Urinary bladder (tissue), 4 donors: ENCODE results near the gene BCL2L12. TPM values are rescaled to one million over a fixed set of nuclear protein-coding genes. Genes with fewer than 3 reads are reported as not detected.
A peak's percentile ranks its signal among the peaks of the same experiment; 100 is the strongest.

Experiments
- DNase-seq: peaks from one replicate; pipeline ENCODE4 v3.0.0-alpha.2; 2015; ENCODE audit errors: extremely low spot score
- H3K27ac ChIP-seq: one replicate; pipeline ENCODE4 v1.5.1; 2013; ENCODE audit warnings: low read depth, mild to moderate bottlenecking, moderate library complexity
- H3K36me3 ChIP-seq: one replicate; pipeline ENCODE4 v1.6.1; 2013; ENCODE audit warnings: mild to moderate bottlenecking, moderate library complexity; ENCODE audit not compliant: insufficient read depth
- H3K4me1 ChIP-seq: one replicate; pipeline ENCODE4 v1.6.1; 2013; ENCODE audit warnings: mild to moderate bottlenecking, moderate library complexity; ENCODE audit not compliant: insufficient read depth
- H3K4me3 ChIP-seq: one replicate; pipeline ENCODE4 v1.5.1; 2013; ENCODE audit warnings: low read depth, low read length
- WGBS: extraction: QIAGEN DNeasy Blood & Tissue Kit; methylation state at CpG from one replicate; pipeline ENCODE4 v1.1.7; 2013; 5-methylcytosine and 5-hydroxymethylcytosine counted together
- polyA plus RNA-seq: library from polyadenylated mRNA; stranded (reverse); fragments of 200-250 nt; gene quantifications from one replicate; pipeline ENCODE4 v1.2.3, GENCODE V29; 2013
- total RNA-seq: library from RNA; depleted of rRNA; stranded (reverse); fragments of >200 nt; gene quantifications from one replicate; pipeline ENCODE4 v1.2.3, GENCODE V29; 2014
- donor health status: healthy with polysubstance abuse.
- donor health status: healthy.

The BCL2L12 gene
- total and polyA plus RNA-seq, 2 donors, result 3.1 to 23.6 TPM

- H3K27ac ChIP-seq, result peak overlapping the region; percentile 26
- WGBS, result 6% methylated on average over 39 of the region's 39 CpGs
- no peaks in the 10 kb centered on the region for H3K4me1 ChIP-seq
- no peaks in the 10 kb centered on the region for H3K36me3 ChIP-seq
- no peak for DNase-seq
- H3K4me3 ChIP-seq, result peak overlapping the region; percentile 30
Measured at GRCh38 chr19:49690079-49690655, 24.4 kb downstream of the BCL2L12 start.

- peak within 1 kb of the TSS; percentile 30 for H3K4me3 ChIP-seq
- WGBS, result 1% methylated on average over 38 of the region's 38 CpGs
- no peaks in the 10 kb centered on the region for H3K4me1 ChIP-seq
- no peaks in the 10 kb centered on the region for H3K36me3 ChIP-seq
- peak within 1 kb of the TSS; percentile 26 for H3K27ac ChIP-seq
- peak; percentile 73 for DNase-seq
Measured at GRCh38 chr19:49690656-49691242, 25.0 kb downstream of the BCL2L12 start, which contains the start of gene CPT1C. TSS of gene CPT1C (plus strand) at chr19:49691116. CDS start at chr19:49692253, 1,137 bp downstream.

GRCh38 chr19:49691243-49692146 lies 25.8 kb downstream of the BCL2L12 start:
- peak overlapping the region; percentile 14 for H3K4me3 ChIP-seq
- 7% methylated on average over 39 of the region's 39 CpGs for WGBS
- peak; percentile 66 for DNase-seq
- H3K4me1 ChIP-seq, result no peaks in the 10 kb centered on the region
- no peak overlapping the region for H3K27ac ChIP-seq
- no peaks in the 10 kb centered on the region for H3K36me3 ChIP-seq

- Histone ChIP-seq H3K4me1 (no peaks in the 10 kb centered on the region), H3K36me3 (no peaks in the 10 kb centered on the region), H3K27ac (no peak overlapping the region), H3K4me3 (no peak overlapping the region)
- no peak for DNase-seq
- 72% methylated on average over 16 of the region's 16 CpGs for WGBS
Measured at GRCh38 chr19:49692147-49692506, 26.4 kb downstream of the BCL2L12 start.

- Histone ChIP-seq H3K4me1 (no peaks in the 10 kb centered on the region), H3K27ac (no peak overlapping the region), H3K4me3 (no peak overlapping the region), H3K36me3 (no peaks in the 10 kb centered on the region)
- 77% methylated on average over 6 of the region's 6 CpGs for WGBS
- no peak for DNase-seq
Measured at GRCh38 chr19:49696115-49696514, 30.4 kb downstream of the BCL2L12 start.

GRCh38 chr19:49696865-49697264 lies 31.1 kb downstream of the BCL2L12 start:
- Histone ChIP-seq H3K27ac (no peak overlapping the region), H3K36me3 (no peaks in the 10 kb centered on the region), H3K4me3 (no peak overlapping the region), H3K4me1 (no peaks in the 10 kb centered on the region)
- DNase-seq, result no peak
- WGBS, result 94% methylated on average over 7 of the region's 7 CpGs

- 91% methylated on average over 5 of the region's 5 CpGs for WGBS
- DNase-seq, result no peak
- H3K27ac ChIP-seq, result no peak overlapping the region
- no peaks in the 10 kb centered on the region for H3K36me3 ChIP-seq
- no peak overlapping the region for H3K4me3 ChIP-seq
- no peaks in the 10 kb centered on the region for H3K4me1 ChIP-seq
Measured at GRCh38 chr19:49699364-49699763, 33.6 kb downstream of the BCL2L12 start.

GRCh38 chr19:49700563-49700962 lies 34.8 kb downstream of the BCL2L12 start:
- WGBS, result 68% methylated on average over 11 of the region's 11 CpGs
- Histone ChIP-seq H3K4me3 (no peak overlapping the region), H3K4me1 (no peaks in the 10 kb centered on the region), H3K36me3 (no peaks in the 10 kb centered on the region), H3K27ac (no peak overlapping the region)
- DNase-seq, result no peak

- H3K4me3 ChIP-seq, result no peak overlapping the region
- WGBS, result 57% methylated on average over 40 of the region's 40 CpGs
- H3K4me1 ChIP-seq, result no peaks in the 10 kb centered on the region
- no peak for DNase-seq
- no peak overlapping the region for H3K27ac ChIP-seq
- no peaks in the 10 kb centered on the region for H3K36me3 ChIP-seq
Measured at GRCh38 chr19:49701271-49701786, 35.6 kb downstream of the BCL2L12 start.

GRCh38 chr19:49704888-49705642 lies 39.3 kb downstream of the BCL2L12 start:
- H3K27ac ChIP-seq, result no peak overlapping the region
- no peak overlapping the region for H3K4me3 ChIP-seq
- no peaks in the 10 kb centered on the region for H3K36me3 ChIP-seq
- H3K4me1 ChIP-seq, result no peaks in the 10 kb centered on the region
- WGBS, result 92% methylated on average over 22 of the region's 22 CpGs
- DNase-seq, result no peak

- H3K27ac ChIP-seq, result no peak overlapping the region
- DNase-seq, result no peak
- H3K4me3 ChIP-seq, result no peak overlapping the region
- no peaks in the 10 kb centered on the region for H3K4me1 ChIP-seq
- H3K36me3 ChIP-seq, result no peaks in the 10 kb centered on the region
- WGBS, result 91% methylated on average over 16 of the region's 16 CpGs
Measured at GRCh38 chr19:49705919-49706318, 40.2 kb downstream of the BCL2L12 start.

- H3K36me3 ChIP-seq, result no peaks in the 10 kb centered on the region
- no peak for DNase-seq
- 89% methylated on average over 20 of the region's 20 CpGs for WGBS
- no peak overlapping the region for H3K27ac ChIP-seq
- no peak overlapping the region for H3K4me3 ChIP-seq
- no peaks in the 10 kb centered on the region for H3K4me1 ChIP-seq
Measured at GRCh38 chr19:49710372-49710951, 44.7 kb downstream of the BCL2L12 start.

- DNase-seq, result no peak
- WGBS, result 60% methylated on average over 20 of the region's 20 CpGs
- H3K4me1 ChIP-seq, result no peaks in the 10 kb centered on the region
- H3K27ac ChIP-seq, result no peak overlapping the region
- no peak overlapping the region for H3K4me3 ChIP-seq
- H3K36me3 ChIP-seq, result no peaks in the 10 kb centered on the region
Measured at GRCh38 chr19:49712397-49712859, 46.7 kb downstream of the BCL2L12 start.
